Calu3 (cell line): ENCODE data around the gene MUCL3. TPM values are rescaled to one million over a fixed set of nuclear protein-coding genes. Genes with fewer than 3 reads are reported as not detected.
"Not testable (repeated sequence)": the region's sequence is repeated elsewhere in the genome, so short reads cannot be mapped to it uniquely, and the experiment has no call there.

Source experiments
- BruUV-seq: library from RNA; stranded (reverse); fragments of 400-500 nt; replicated peaks from 2 replicates; lab custom pipeline; 2021; lab: Mats Ljungman, UMichigan
- CTCF ChIA-PET: fragments of 300-600 bp; sonication (Branson Sonifier 250); formaldehyde crosslinking; loops from one replicate; lab custom pipeline; 2022; ENCODE audit warnings: antibody characterized with exemption; lab: Charles Lee
- DNase-seq: peaks from one replicate; pipeline ENCODE4 v3.0.0; 2022
- H3K27ac Mint-ChIP-seq: one replicate; pipeline ENCODE4 v1.8.0; 2022; ENCODE audit warnings: mixed read lengths; ENCODE audit not compliant: unreplicated experiment
- H3K27me3 Mint-ChIP-seq: one replicate; pipeline ENCODE4 v1.8.0; 2022; ENCODE audit warnings: mixed read lengths; ENCODE audit not compliant: unreplicated experiment
- H3K36me3 Mint-ChIP-seq: one replicate; pipeline ENCODE4 v1.8.0; 2022; ENCODE audit warnings: mild to moderate bottlenecking, moderate library complexity, mixed read lengths; ENCODE audit not compliant: insufficient read depth, unreplicated experiment
- H3K4me1 Mint-ChIP-seq: one replicate; pipeline ENCODE4 v1.8.0; 2022; ENCODE audit warnings: mild to moderate bottlenecking, low read depth, mixed read lengths; ENCODE audit not compliant: unreplicated experiment
- H3K4me3 Mint-ChIP-seq: one replicate; pipeline ENCODE4 v1.8.0; 2022; ENCODE audit warnings: mild to moderate bottlenecking, low read depth, moderate library complexity, mixed read lengths; ENCODE audit not compliant: unreplicated experiment
- H3K9me3 Mint-ChIP-seq: one replicate; pipeline ENCODE4 v1.8.0; 2022; ENCODE audit warnings: low read depth, mixed read lengths; ENCODE audit not compliant: unreplicated experiment
- intact Hi-C: fragments of 100-400 bp; cut with micrococcal nuclease; formaldehyde crosslinking; loops from one replicate; pipeline ENCODE4 v1.10.0; 2022; ENCODE audit not compliant: unreplicated experiment
- total RNA-seq: library from RNA; stranded (reverse); gene quantifications from 2 replicates; pipeline ENCODE4 v1.2.3, GENCODE V29; 2022
- TF ChIP-seq, protein P1 (sequence below): fragments of 200-600 bp; IDR thresholded peaks from one replicate; pipeline ENCODE4 v1.8.0; 2022; ENCODE audit warnings: antibody characterized with exemption; ENCODE audit not compliant: unreplicated experiment

The MUCL3 gene
- total RNA-seq, 1 experiment from 2014 or later = 0.07 TPM

DNA sequence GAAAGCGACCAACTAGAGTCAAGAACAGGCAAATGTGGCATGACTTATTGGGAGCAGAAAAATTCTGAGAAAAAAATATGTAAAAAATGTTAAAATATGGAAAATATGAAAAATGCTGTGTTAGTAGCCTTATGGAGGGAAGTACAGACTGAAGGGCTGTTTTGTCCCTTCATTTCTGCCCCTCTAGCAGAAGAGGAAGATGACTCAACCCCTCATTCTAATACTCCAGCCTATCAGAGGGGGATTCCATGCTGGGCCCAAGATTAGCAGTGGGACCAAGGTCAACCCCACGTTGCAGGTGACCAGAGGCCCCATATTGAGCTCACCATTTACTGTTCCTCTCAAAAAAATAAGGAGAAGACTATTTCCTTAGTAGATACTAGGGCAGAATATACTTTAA lies 51.1 kb downstream of the MUCL3 start:
- Mint-ChIP-seq H3K9me3 (no peaks in the 10 kb centered on the region), H3K27ac (no peak overlapping the region), H3K36me3 (no peaks in the 10 kb centered on the region), H3K4me1 (no peaks in the 10 kb centered on the region), H3K4me3 (no peak overlapping the region), H3K27me3 (no peaks in the 10 kb centered on the region)
- intact Hi-C loops = no loop called here
- CTCF ChIA-PET = interaction anchor here (0.6 to 1.3 kb wide), 3 partner anchors 10 to 88 kb away, joined by 3 to 4 read pairs (median 3); no protein-coding TSS in a partner anchor
- DNase-seq = no peak
- BruUV-seq = no TSS peak
- TF ChIP-seq, protein P1, sequence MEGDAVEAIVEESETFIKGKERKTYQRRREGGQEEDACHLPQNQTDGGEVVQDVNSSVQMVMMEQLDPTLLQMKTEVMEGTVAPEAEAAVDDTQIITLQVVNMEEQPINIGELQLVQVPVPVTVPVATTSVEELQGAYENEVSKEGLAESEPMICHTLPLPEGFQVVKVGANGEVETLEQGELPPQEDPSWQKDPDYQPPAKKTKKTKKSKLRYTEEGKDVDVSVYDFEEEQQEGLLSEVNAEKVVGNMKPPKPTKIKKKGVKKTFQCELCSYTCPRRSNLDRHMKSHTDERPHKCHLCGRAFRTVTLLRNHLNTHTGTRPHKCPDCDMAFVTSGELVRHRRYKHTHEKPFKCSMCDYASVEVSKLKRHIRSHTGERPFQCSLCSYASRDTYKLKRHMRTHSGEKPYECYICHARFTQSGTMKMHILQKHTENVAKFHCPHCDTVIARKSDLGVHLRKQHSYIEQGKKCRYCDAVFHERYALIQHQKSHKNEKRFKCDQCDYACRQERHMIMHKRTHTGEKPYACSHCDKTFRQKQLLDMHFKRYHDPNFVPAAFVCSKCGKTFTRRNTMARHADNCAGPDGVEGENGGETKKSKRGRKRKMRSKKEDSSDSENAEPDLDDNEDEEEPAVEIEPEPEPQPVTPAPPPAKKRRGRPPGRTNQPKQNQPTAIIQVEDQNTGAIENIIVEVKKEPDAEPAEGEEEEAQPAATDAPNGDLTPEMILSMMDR = no peak

DNA sequence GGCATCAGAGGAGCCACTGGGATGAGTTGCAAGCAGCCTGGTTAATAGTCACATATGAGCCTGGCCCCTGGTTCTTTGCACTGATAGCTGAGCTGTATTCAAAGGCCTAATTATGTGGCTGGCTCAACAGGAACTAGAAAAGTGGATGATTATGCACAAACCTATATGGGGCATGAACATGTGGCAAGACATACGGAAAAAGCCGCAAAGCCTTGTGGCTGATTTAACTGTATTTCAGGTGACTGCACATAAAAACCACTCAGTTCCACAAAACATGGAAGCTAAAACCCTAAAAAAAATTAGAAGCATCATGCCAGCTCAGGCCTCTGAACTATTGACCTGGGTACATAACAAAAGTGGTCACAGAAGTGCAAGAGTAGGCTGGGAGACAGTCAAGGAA lies 56.5 kb downstream of the MUCL3 start:
- intact Hi-C loops = no loop called here
- no TSS peak for BruUV-seq
- Mint-ChIP-seq H3K27me3 (no peaks in the 10 kb centered on the region), H3K9me3 (peaks cover 6% of the 10 kb centered on the region), H3K4me1 (peaks cover under 1% of the 10 kb centered on the region), H3K27ac (no peak overlapping the region), H3K36me3 (peaks cover 5% of the 10 kb centered on the region), H3K4me3 (no peak overlapping the region)
- TF ChIP-seq, protein P1 = no peak
- CTCF ChIA-PET = interaction anchor here (0.6 kb wide), 1 partner anchor 58 kb away, joined by 4 read pairs; no protein-coding TSS in a partner anchor
- no peak for DNase-seq

DNA sequence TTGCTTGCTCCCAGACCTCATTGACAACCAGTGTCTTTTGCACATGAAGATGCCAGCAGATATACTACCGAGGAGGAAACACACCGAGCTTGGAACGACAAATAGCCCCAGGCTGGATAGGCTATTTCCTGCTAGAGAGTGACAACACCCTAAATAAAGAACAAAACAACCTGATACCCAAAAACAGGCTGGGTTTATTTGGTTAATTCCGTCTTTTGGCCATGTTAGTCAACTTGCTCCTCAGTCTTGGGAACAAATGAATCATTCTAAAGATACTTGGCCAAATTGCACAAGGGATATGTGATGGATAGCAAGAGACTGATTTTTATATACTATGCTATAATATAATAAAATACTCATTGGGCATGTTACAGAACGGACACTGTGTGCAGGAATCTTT lies 58.0 kb downstream of the MUCL3 start:
- no TSS peak for BruUV-seq
- CTCF ChIA-PET = no interaction called here
- Mint-ChIP-seq H3K4me3 (no peak overlapping the region), H3K27ac (no peak overlapping the region), H3K27me3 (no peaks in the 10 kb centered on the region), H3K9me3 (peaks cover 8% of the 10 kb centered on the region), H3K36me3 (peaks cover 10% of the 10 kb centered on the region), H3K4me1 (peaks cover 10% of the 10 kb centered on the region)
- no peak for DNase-seq
- TF ChIP-seq, protein P1 = no peak
- intact Hi-C loops = no loop called here

DNA sequence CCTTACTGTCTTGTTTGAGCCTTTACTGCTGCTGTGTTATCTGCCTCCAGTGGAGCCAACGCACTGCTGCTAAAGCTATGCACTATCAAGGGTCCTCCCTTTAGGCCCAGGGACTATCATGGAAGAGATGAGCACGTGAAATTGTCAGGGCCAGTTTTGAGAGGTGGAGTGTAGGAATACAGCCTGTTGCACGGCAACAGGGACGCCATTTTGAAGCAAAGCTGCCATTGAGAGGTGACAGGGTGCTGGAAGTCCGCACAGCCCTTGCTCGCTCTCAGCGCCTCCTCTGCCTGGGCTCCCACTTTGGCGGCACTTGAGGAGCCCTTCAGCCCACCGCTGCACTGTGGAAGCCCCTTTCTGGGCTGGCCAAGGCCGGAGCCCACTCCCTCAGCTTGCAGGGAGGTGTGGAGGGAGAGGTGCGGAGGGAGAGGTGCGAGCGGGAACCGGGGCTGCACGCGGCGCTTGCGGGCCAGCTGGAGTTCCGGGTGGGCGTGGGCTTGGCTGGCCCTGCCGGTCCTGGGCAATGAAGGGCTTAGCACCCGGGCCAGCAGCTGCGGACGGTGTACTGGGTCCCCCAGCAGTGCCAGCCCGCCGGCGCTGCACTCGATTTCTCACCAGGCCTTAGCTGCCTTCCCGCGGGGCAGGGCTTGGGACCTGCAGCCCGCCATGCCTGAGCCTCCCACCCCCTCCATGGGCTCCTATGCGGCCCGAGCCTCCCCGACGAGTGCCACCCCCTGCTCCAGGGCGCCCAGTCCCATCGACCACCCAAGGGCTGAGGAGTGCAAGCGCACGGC lies 59.5 kb downstream of the MUCL3 start:
- not testable (repeated sequence) for H3K27ac Mint-ChIP-seq, H3K9me3 Mint-ChIP-seq

More for the DNA sequence above, 59.5 kb downstream of the MUCL3 start:
- H3K27me3 Mint-ChIP-seq, BruUV-seq, DNase-seq, CTCF ChIA-PET, H3K4me3 Mint-ChIP-seq: not testable (repeated sequence)
- Mint-ChIP-seq H3K36me3 (peaks cover 23% of the 10 kb centered on the region), H3K4me1 (peaks cover 24% of the 10 kb centered on the region)
- intact Hi-C loops = loop anchor here (10.0 kb wide), 1 partner anchor 65 kb away; the partner anchor contains the start of gene SFTA2
